Amniotic epithelial cell (primary cell): ENCODE measurements around the gene FGB.
A peak's percentile ranks its signal among the peaks of the same experiment; 100 is the strongest.
"Not testable (repeated sequence)": the region's sequence is repeated elsewhere in the genome, so short reads cannot be mapped to it uniquely, and the experiment has no call there.

Experiments
- DNase-seq: peaks from one replicate; pipeline ENCODE4 v3.0.0-alpha.2; 2010; ENCODE audit warnings: low read depth

The FGB gene

GRCh38 chr4:154566639-154567204 is 3.9 kb downstream of the FGB start:
- DNase-seq, result no peak

DNA sequence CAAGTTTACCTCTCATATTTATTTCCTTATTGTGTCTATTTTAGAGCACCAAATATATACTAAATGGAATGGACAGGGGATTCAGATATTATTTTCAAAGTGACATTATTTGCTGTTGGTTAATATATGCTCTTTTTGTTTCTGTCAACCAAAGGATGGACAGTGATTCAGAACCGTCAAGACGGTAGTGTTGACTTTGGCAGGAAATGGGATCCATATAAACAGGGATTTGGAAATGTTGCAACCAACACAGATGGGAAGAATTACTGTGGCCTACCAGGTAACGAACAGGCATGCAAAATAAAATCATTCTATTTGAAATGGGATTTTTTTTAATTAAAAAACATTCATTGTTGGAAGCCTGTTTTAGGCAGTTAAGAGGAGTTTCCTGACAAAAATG is 6.2 kb downstream of the FGB start:
- DNase-seq, result no peak

- no peak for DNase-seq
Measured at GRCh38 chr4:154569584-154569983, 6.8 kb downstream of the FGB start.

GRCh38 chr4:154573190-154573870 is 10.5 kb downstream of the FGB start:
- DNase-seq, result no peak

DNA sequence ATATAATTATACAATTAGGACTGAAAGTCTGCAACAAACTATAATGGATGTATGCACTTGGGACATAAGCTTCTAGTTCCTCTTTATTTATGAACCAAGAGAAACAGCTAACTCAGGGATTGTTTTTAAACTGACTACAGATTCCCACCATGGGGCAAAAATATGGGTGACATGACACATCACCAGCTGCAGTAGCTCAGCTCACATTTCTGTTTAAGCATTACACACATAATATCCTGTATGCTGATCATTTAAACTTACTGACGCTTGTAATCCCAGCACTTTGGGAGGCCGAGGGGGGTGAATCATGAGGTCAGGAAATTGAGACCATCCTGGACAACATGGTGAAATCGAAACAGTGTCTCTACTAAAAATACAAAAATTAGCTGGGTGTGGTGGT is 11.5 kb downstream of the FGB start:
- DNase-seq, result no peak

DNA sequence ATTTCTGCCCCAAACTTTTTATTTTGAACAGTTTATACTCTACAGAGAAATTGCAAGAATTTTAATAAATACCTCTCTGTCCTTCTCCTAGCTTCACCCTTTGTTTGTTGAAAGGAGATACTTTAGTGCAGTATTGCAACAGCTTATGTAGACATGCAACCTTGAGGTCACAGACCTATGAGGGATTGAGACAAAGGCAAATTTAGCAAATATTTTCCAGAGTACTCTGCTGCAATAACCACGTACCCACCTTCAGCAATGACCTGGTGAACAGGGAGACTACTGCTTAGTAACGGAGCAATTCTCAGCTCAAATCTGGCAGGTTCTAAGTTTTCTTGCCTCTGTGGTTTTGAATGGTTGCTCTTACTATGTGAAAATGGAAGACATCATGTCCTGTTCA is 14.5 kb downstream of the FGB start:
- peak; percentile 19 for DNase-seq

DNA sequence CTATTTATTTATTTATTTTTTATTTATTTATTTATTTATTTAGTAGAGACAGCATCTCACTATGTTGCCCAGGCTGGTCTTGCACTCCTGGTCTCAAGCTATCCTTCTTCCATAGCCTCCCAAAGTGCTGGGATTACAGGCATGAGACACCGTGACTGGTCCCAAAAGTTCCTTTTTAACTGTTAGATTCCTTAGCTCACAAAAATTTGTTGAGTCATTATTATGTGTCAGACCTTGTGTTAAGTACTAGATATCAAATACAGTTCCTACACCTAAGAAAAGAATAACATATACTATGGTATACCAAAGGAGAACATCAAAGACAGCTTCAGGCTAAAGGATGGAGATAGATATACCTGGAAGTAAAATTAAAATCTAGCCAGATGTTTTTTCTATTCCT is 16.1 kb downstream of the FGB start:
- DNase-seq, result no peak

DNA sequence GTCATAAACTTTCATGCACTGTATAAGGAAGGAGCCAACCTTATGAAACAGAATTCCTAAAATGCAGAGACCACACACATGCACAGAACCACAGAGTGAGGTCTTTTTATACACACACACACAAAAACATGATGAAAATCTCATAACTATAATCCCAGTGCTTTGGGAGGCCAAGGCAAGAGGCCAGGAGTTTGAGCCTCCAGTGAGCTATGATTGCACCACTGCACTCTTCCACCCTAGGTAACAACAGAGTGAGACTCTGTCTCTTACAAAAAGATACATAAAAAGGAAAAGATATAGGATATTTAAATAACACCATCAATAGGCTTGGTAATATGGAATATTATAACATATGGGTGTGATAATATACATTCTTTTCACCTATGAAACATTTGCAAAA is 17.1 kb downstream of the FGB start:
- DNase-seq, result no peak

DNA sequence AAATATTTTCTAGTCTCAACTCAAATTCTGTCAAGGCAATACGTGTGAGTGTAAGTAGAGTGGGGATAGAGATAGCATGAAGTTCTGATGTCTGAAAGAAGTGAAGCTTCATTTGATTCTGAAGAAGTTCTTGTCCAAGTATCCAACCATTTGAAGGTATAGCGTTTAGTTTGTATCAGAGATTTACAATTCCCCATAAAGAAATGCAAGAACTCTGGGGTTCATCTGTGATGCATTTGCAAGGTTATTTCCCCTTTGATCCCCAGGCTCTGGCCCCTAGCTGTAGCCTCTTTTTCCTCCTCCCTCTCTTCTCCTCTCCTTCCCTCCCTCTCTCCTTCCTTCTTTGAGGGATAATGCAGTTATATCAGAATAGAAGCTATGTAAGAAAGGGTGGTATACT is 19.9 kb downstream of the FGB start:
- no peak for DNase-seq

- no peak for DNase-seq
Measured at GRCh38 chr4:154583230-154583629, 20.4 kb downstream of the FGB start.

- DNase-seq, result no peak
Measured at GRCh38 chr4:154583677-154584076, 20.9 kb downstream of the FGB start.

GRCh38 chr4:154584259-154584658 is 21.4 kb downstream of the FGB start:
- DNase-seq, result no peak

- no peak for DNase-seq
Measured at GRCh38 chr4:154585369-154586018, 22.7 kb downstream of the FGB start.

DNA sequence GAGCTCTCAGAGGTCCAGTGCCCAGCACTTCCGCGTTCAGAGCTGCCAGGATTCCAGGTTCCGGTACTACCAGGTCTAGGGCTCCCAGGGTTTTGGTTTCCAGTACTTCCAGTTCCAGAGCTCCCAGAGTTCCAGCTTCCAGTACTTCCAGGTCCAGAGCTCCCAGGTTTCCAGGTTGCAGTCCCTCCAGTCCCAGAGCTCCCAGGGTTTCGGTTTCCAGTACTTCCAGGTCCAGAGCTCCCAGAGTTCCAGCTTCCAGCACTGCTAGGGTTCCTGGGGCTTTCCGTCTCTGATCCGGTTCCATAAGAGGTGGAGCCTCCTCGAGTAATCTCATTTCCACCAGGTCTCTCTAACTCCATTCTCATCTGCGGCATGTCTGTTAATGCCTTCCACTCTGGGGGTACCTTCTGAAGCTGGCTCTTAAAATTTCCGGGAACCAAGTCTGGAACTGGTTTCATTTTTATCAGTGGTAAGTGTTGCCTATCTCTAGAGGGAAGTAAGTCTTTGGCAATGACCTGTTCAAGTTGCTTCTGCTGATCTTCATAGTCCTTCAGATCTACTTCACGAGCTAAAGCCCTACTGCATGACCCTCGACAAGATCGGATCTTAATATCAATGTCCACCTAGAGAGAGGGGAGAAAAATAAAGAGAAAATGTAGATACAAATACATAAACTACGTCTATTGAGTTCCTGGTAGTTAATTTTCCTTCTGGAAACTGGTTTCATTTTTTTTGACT is 23.7 kb downstream of the FGB start:
- no peak for DNase-seq

DNA sequence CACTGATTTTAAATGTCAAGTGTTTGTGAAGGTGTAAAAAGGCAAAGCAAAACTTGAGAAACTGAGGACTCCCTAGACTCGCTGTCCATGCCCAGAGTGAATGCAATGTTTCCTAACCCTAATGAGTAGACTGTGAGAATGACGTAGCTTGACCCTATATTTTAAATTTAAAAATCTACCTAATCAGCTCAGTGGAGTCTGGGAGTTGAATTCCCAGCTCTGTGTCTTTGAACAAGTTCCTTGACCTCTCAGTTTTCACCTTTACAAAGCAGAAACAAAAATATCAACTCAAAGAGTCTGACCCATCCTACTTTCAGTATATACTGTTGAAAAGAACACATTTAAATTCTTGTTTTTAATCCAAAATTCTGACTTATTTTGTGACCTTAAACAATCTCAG is 25.4 kb downstream of the FGB start:
- DNase-seq, result no peak

DNA sequence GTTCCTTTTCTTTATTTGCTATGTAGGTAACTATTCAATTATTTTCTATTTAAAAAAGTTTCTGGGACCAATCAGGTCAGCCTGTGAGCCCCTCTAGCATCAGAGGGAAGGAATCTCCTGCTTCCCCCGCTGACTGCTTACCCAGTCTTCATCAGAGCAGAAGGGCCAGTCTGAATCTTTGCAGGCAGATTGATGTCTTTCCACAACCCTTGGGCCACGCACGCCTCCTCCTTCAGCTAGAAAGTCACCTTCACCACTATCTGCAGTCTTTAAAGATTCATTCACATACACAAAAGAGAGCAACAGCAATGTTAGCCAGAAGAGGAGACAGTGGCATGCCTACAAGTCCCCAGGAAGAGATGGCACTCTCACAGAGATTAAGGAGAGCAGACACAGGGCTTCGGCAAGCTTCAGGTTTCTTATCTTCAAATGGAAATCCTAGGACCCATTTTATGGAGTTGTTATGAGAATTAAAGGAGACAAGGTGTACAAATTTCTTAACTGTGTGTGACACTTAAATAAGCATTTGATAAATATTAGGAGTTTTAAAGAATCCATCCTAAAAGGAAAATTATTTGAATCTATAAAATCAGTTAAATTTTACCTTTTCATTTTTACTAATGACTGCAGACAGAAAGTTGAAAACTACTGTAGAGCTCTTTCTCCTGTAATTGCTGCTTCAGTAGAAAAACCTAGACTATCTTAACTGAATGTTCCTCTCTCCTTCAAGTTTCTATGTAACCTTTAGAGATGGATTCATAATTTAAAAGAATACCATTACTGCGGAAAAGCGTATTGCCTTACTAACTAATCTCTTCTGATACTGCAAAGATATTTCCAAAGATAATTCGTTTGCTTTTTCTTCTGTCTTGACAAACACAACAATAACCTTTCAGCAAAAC is 26.7 kb downstream of the FGB start:
- no peak for DNase-seq

GRCh38 chr4:154590329-154591006 is 27.7 kb downstream of the FGB start, which contains the start of gene FGA:
Gene FGA (minus strand): TSS chr4:154590742. CDS start chr4:154590687, 55 bp downstream.
- DNase-seq, result no peak

GRCh38 chr4:154591890-154592289 is 29.1 kb downstream of the FGB start:
- no peak for DNase-seq

DNA sequence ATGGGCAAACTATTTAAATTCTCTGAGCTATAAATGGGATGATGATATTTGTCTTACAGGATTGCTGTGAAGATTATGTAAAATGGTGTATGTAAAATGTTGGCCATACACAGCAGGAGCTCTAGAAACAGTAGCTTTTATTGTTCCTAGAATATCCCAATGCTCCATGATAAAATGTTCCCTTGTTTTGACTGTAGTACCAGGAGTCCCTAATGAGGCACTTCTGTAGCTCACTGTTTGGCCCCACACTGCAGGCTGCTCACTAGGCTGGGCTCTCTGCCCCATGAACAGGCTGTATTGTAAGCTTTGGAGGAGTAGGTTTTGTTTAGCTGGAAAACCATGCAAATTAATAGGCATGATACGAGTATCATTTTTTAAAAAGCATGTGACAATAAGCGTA is 31.1 kb downstream of the FGB start:
- DNase-seq, result no peak

DNA sequence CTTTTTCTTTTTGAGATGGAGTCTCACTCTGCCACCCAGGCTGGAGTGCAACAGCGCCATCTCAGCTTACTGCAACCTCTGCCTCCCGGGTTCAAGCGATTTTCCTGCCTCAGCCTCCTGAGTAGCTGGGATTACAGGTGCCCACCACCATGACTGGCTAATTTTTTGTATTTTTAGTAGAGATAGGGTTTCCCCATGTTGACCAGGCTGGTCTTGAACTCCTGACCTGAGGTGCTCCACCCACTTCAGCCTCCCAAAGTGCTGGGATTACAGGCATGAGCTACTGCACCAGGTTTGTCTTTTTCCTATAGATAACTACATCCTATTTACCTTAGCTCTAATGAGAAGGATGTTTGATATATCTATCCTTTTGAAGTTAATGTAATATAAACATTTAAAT is 31.5 kb downstream of the FGB start:
- not testable (repeated sequence) for DNase-seq

- DNase-seq, result peak; percentile 88
Measured at GRCh38 chr4:154595807-154596206, 33.0 kb downstream of the FGB start.
